ENCODE data around the gene MYBBP1A.

MYBBP1A gene

DNA sequence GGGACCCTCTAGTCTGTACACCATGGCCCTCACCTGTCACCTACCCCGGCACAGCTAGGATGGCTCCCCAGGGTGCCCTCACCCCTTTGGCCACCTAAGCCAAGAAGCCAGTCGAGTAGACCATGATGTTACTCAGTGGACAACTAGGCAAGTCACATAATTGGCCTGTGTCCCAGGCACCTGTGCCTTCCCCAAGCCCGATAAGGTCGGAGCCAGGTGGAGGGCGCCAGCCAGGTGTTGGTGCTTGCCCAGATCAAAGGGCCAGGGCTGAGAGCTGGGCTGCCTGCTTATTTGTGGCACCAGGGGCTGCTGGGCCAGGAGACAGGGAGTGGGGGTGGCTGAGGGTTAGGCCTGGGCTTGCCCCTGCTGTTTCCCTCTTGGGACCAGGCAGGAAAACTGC is 39.7 kb downstream of the MYBBP1A start:
- DNase-seq (ENCODE audit: low spot score in 2 of 2): no peak
- Histone ChIP-seq H3K27me3 (ENCODE audit: low read depth) (no peaks in the 10 kb centered on the region), H3K4me3 (no peak overlapping the region), H3K9me3 (no peaks in the 10 kb centered on the region), H3K36me3 (replicated peaks) (no peaks in the 10 kb centered on the region), H3K4me1 (no peaks in the 10 kb centered on the region)
- in situ Hi-C loops (cut with MboI; ENCODE audit: low sequenced_read_pairs): no loop called here

- Histone ChIP-seq H3K27me3 (ENCODE audit: low read depth) (no peaks in the 10 kb centered on the region), H3K4me3 (no peak overlapping the region), H3K36me3 (replicated peaks) (no peaks in the 10 kb centered on the region), H3K4me1 (no peaks in the 10 kb centered on the region), H3K9me3 (no peaks in the 10 kb centered on the region)
- in situ Hi-C loops (cut with MboI; ENCODE audit: low sequenced_read_pairs): no loop called here
- no peak for DNase-seq (ENCODE audit: low spot score in 2 of 2)
These were observed 40.4 kb downstream of the MYBBP1A start for GRCh38 chr17:4514779-4515178.

DNA sequence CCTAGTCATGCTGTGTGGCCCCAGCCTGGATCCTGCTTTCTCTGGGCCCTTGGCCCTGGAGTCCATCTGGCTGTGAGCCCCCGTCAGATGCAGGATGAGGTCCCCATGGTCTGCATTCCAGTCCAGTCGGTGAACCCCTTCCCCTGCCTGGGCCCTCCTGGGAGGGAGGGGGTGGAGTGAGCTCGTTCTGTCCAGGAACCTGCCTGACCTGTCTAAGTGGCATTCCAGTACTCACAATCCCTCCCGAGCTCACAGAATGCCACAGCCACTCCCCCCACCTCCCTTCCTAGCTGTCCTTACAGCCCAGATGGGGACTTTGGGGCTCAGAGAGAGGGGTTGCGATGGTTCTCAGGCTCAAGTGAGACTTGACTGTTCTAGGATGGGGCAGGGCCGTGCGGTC is 41.0 kb downstream of the MYBBP1A start:
- H3K4me3 ChIP-seq: no peak overlapping the region
- no peaks in the 10 kb centered on the region for H3K27me3 ChIP-seq (ENCODE audit: low read depth)
- in situ Hi-C loops (cut with MboI; ENCODE audit: low sequenced_read_pairs): no loop called here
- no peak for DNase-seq (ENCODE audit: low spot score in 2 of 2)
- H3K36me3 ChIP-seq (replicated peaks): no peaks in the 10 kb centered on the region
- H3K4me1 ChIP-seq: no peaks in the 10 kb centered on the region
- H3K9me3 ChIP-seq: no peaks in the 10 kb centered on the region

DNA sequence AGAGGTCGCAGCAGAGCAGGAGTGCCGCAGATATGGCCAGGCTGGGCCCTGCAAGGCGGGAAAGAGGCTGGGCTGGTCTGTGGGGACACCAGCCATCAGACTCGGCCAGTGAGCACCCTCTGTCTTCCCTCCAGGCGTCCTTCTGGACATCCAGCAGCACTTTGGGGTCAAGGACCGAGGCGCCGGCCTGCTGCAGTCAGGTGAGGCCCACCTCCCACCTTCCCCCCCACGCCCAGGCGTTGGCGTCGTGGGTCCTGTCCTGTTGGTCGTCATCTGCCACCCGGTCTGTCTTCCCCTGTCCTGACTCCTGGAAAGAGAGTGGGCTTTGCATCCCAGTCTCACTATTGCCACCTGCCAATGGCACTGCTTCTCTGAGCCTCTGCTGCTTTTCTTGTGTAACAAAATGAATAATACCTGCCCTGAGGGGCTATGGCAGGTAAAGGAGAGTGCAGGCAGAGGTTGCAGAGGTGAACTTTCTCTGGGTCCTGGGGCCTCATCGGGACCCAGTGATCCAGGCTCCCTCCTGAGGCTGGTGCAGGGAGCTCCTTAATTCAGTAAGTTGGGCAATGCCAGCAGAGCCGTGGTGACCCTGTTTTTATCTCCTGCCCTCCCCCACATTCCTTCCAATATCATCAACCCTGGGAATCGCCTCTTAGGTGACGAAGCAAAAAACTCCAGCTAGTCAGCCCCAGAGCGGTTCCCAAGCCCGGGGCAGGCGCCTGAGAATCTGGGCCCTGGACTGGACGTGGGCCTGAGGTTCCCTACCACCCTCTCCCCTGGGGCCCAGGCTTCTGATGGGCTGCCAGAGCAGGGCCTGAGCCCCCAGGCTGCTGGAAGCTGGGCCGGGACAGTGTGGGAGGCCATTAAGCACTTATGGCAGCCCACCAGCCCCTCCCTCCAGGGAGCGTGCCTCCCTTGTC is 41.8 kb downstream of the MYBBP1A start:
- H3K27me3 ChIP-seq (ENCODE audit: low read depth): no peaks in the 10 kb centered on the region
- H3K9me3 ChIP-seq: no peaks in the 10 kb centered on the region
- no peaks in the 10 kb centered on the region for H3K4me1 ChIP-seq
- no peaks in the 10 kb centered on the region for H3K36me3 ChIP-seq (replicated peaks)
- no peak for DNase-seq (ENCODE audit: low spot score in 2 of 2)
- in situ Hi-C loops (cut with MboI; ENCODE audit: low sequenced_read_pairs): no loop called here
- H3K4me3 ChIP-seq: no peak overlapping the region

DNA sequence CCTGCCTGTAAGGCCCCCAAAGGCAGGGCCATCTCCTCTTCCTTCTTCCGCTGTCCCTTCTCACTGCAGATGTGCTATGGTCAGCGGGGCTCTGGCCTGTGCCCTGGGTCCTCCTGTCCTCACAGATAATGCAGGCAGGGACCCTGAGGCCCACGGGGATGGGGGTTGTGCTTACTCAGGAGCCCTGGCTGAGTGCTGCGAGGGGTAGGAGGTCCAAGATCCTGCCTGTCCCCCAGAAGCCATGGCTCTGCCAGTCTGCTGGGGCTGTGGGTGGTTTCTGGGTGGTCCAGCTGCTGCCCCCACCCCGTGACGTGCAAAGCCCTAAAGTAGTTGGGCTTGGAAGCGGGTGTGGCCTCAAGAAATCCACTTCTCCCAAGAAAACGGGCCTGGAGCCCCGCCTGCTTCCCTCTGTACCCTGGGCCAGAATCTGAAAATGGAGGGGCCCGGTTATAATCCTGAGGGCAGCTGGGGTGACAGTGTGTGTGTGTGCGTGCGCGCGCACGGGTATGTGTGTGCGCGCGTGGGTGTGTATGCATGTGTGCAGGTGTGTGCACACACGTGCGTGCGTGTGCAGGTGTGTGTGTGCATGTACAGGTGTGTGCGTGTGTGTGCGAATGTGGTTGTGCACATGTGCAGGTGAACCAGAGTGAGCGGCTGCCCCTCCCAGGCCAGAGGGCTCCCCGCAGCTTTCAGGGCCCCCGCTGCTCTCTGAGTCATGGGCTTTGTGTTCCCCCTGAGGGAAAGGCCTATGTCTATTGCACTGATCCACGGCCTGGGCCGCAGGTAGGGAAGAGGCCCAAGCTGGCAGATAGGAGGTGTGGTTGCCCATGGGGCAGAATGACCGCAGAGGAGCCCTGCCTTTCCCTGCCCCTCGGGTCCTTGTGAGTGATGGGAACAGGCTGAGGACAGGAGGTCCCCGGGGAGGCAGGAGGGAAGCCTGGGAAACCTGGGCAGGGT is 42.8 kb downstream of the MYBBP1A start:
- Histone ChIP-seq H3K4me3 (no peak overlapping the region), H3K27me3 (ENCODE audit: low read depth) (no peaks in the 10 kb centered on the region), H3K36me3 (replicated peaks) (no peaks in the 10 kb centered on the region), H3K9me3 (no peaks in the 10 kb centered on the region), H3K4me1 (no peaks in the 10 kb centered on the region)
- DNase-seq (ENCODE audit: low spot score in 2 of 2): no peak
- in situ Hi-C loops (cut with MboI; ENCODE audit: low sequenced_read_pairs): no loop called here

GRCh38 chr17:4511199-4511932 is 43.8 kb downstream of the MYBBP1A start:
- Histone ChIP-seq H3K9me3 (no peaks in the 10 kb centered on the region), H3K4me1 (no peaks in the 10 kb centered on the region), H3K4me3 (no peak overlapping the region), H3K36me3 (replicated peaks) (no peaks in the 10 kb centered on the region), H3K27me3 (ENCODE audit: low read depth) (no peaks in the 10 kb centered on the region)
- DNase-seq (ENCODE audit: low spot score in 2 of 2): no peak
- in situ Hi-C loops (cut with MboI; ENCODE audit: low sequenced_read_pairs): no loop called here

GRCh38 chr17:4510618-4510941 is 44.6 kb downstream of the MYBBP1A start:
- Histone ChIP-seq H3K9me3 (no peaks in the 10 kb centered on the region), H3K27me3 (ENCODE audit: low read depth) (no peaks in the 10 kb centered on the region), H3K4me1 (no peaks in the 10 kb centered on the region), H3K36me3 (replicated peaks) (no peaks in the 10 kb centered on the region), H3K4me3 (no peak overlapping the region)
- no peak for DNase-seq (ENCODE audit: low spot score in 2 of 2)
- in situ Hi-C loops (cut with MboI; ENCODE audit: low sequenced_read_pairs): no loop called here

DNA sequence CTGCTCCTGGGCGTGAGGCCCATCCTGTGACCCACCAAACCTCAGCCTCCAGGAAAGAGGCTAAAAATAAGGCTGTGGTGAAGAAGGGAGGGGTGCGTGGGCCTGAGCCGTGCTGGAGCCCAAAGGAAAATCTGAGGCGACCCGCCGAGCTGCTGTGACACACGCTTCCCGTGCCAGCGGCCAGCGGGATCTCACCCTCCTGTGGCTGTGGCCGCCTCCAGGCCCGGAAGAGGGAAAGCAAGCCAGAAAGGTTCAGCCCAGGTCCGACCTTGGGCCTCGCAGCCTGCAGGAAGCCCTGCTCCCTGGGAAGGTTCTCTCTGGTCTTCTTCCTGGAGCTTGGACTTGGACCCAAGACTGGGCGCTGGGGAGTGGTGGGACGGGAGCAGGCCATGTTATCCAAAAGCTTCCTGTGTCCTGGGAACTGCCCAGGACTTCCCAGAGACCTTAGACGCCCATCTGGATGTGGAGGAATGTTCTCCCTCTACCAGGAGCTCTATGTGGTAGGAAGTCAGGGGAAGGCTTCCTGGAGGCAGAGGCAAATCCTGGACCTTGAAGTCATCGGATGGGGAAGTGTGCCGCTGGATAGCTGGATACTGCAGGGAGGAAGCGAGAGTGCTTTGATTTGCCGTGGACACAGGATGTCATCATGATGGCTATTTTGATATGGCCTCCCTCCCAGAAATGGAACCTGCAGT is 45.1 kb downstream of the MYBBP1A start:
- in situ Hi-C loops (cut with MboI; ENCODE audit: low sequenced_read_pairs): no loop called here
- H3K4me1 ChIP-seq: no peaks in the 10 kb centered on the region
- no peaks in the 10 kb centered on the region for H3K36me3 ChIP-seq (replicated peaks)
- no peak overlapping the region for H3K4me3 ChIP-seq
- H3K27me3 ChIP-seq (ENCODE audit: low read depth): no peaks in the 10 kb centered on the region
- H3K9me3 ChIP-seq: no peaks in the 10 kb centered on the region
- no peak for DNase-seq (ENCODE audit: low spot score in 2 of 2)

DNA sequence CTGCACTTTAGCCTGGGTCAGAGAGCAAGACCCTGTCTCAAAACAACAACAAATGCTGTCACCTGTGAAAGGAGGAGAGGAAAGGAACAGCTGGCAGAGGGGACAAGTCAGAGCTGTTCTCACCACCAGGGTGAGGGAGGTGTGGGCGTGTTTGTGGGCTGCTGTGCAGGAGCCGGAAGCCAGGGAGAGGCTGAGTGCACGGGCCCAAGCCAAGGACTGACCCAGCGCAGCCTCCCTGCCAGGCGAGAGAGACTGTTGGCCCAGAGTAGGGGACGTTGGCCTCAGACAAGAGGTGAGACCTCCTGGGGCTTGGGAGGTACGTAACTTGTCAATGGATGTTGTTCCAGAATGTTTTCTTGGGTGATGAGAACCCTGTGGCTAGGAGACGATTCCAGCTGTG is 45.8 kb downstream of the MYBBP1A start:
- no peaks in the 10 kb centered on the region for H3K4me1 ChIP-seq
- no peaks in the 10 kb centered on the region for H3K36me3 ChIP-seq (replicated peaks)
- no peak overlapping the region for H3K4me3 ChIP-seq
- in situ Hi-C loops (cut with MboI; ENCODE audit: low sequenced_read_pairs): no loop called here
- H3K9me3 ChIP-seq: no peaks in the 10 kb centered on the region
- H3K27me3 ChIP-seq (ENCODE audit: low read depth): no peaks in the 10 kb centered on the region
- DNase-seq (ENCODE audit: low spot score in 2 of 2): no peak

- H3K4me1 ChIP-seq: no peaks in the 10 kb centered on the region
These were observed 47.0 kb downstream of the MYBBP1A start for GRCh38 chr17:4508207-4508606.

DNA sequence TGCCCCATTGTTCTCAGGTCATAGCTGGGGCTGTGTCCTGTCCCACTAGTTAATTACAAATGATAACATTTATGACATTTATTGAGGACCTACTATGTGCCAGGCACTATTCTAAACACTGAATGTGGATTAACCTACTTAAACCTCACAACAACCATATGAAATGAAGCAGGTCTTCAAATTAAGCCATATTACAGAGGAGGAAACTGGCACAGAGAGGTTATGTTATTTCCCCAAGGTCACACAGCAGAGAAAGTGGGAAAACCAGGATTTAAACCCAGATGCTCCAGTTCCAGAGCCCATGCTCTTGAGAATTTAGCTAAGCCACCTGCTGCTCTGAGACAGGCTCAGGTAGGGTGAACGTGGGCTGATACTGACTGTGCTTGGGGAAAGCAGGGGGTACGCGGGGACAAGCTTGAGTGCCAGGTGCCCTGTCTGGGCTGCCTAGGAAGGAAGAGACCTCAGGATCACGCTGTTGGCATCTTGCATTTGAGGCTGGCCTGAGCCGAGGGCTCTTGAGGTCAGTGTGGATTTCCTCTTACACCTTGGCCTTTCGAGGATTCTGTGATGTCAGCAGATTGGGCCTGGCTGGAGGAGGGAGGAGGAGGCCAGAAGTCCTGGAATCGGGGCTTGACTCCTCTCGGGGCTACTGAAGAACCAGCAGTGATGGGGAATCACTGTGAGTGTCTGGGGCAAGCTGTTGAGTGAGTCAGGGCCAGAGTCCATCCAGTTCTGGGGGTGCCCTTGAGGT is 47.6 kb downstream of the MYBBP1A start:
- Histone ChIP-seq H3K4me3 (no peak overlapping the region), H3K9me3 (no peaks in the 10 kb centered on the region), H3K27me3 (ENCODE audit: low read depth) (peaks cover 2% of the 10 kb centered on the region; the same call in 1 of the 2 replicates), H3K4me1 (no peaks in the 10 kb centered on the region), H3K36me3 (replicated peaks) (no peaks in the 10 kb centered on the region)
- DNase-seq (ENCODE audit: low spot score in 2 of 2): no peak
- in situ Hi-C loops (cut with MboI; ENCODE audit: low sequenced_read_pairs): no loop called here

More at GRCh38 chr17:4508207-4508606, 47.0 kb downstream of the MYBBP1A start:
- H3K4me3 ChIP-seq: no peak overlapping the region
- DNase-seq (ENCODE audit: low spot score in 2 of 2): no peak
- no peaks in the 10 kb centered on the region for H3K36me3 ChIP-seq (replicated peaks)
- H3K27me3 ChIP-seq (ENCODE audit: low read depth): no peaks in the 10 kb centered on the region; the same call in 1 of the 2 replicates
- in situ Hi-C loops (cut with MboI; ENCODE audit: low sequenced_read_pairs): no loop called here
- H3K9me3 ChIP-seq: no peaks in the 10 kb centered on the region

- Histone ChIP-seq H3K9me3 (no peaks in the 10 kb centered on the region), H3K36me3 (replicated peaks) (no peaks in the 10 kb centered on the region), H3K4me3 (no peak overlapping the region), H3K4me1 (no peaks in the 10 kb centered on the region), H3K27me3 (ENCODE audit: low read depth) (peaks cover 3% of the 10 kb centered on the region; the same call in 1 of the 2 replicates)
- no peak for DNase-seq (ENCODE audit: low spot score in 2 of 2)
- in situ Hi-C loops (cut with MboI; ENCODE audit: low sequenced_read_pairs): no loop called here
These were observed 48.3 kb downstream of the MYBBP1A start for GRCh38 chr17:4506892-4507291.

All from HAP-1 (cell line).